HepG2 (cell line): ENCODE results near the gene ZNF22. TPM values are rescaled to one million over a fixed set of nuclear protein-coding genes. Genes with fewer than 3 reads are reported as not detected.

Experiments
- AGO2 ChIP-seq: fragments of 200-400 bp; formaldehyde crosslinking; optimal IDR thresholded peaks from 2 replicates; pipeline ENCODE3; 2017; ENCODE audit warnings: mild to moderate bottlenecking, low read depth, low read length, moderate library complexity
- CBX5 ChIP-seq: sonication (generic); formaldehyde crosslinking; IDR thresholded peaks from 2 replicates; pipeline ENCODE4 v1.4.0; 2020; ENCODE audit warnings: missing genetic modification reagents, borderline replicate concordance
- CENPBD1 ChIP-seq: sonication (generic); formaldehyde crosslinking; IDR thresholded peaks from 2 replicates; pipeline ENCODE4 v1.8.0; 2022; ENCODE audit warnings: missing genetic modification reagents, low read depth, mild to moderate bottlenecking, borderline replicate concordance
- CREBL2 ChIP-seq: sonication (generic); formaldehyde crosslinking; IDR thresholded peaks from 2 replicates; pipeline ENCODE4 v1.8.1; 2023; ENCODE audit warnings: missing genetic modification reagents, mild to moderate bottlenecking, borderline replicate concordance
- FOXA3 ChIP-seq: IDR thresholded peaks from 2 replicates; pipeline ENCODE4 v1.6.1; 2016; ENCODE audit warnings: missing genetic modification reagents, missing compliant biosample characterization
- GRHL1 ChIP-seq: sonication (generic); formaldehyde crosslinking; conservative IDR thresholded peaks from 2 replicates; pipeline ENCODE4 v1.8.0; 2022; ENCODE audit warnings: missing genetic modification reagents
- HMGA1 ChIP-seq: sonication (generic); formaldehyde crosslinking; conservative IDR thresholded peaks from 2 replicates; pipeline ENCODE4 v1.4.0; 2020; ENCODE audit warnings: missing genetic modification reagents
- MEIS2 ChIP-seq: sonication (generic); formaldehyde crosslinking; IDR thresholded peaks from 2 replicates; pipeline ENCODE4 v1.9.0; 2021; ENCODE audit warnings: mild to moderate bottlenecking, missing genetic modification reagents
- NR1H2 ChIP-seq: sonication (generic); formaldehyde crosslinking; IDR thresholded peaks from 2 replicates; pipeline ENCODE4 v1.8.1; 2022; ENCODE audit warnings: low read depth, missing genetic modification reagents, borderline replicate concordance
- PAF1 ChIP-seq: IDR thresholded peaks from 2 replicates; pipeline ENCODE4 v1.6.1; 2016; ENCODE audit warnings: missing genetic modification reagents, missing compliant biosample characterization
- RBAK ChIP-seq: sonication (generic); formaldehyde crosslinking; IDR thresholded peaks from 2 replicates; pipeline ENCODE4 v1.5.1; 2020; ENCODE audit warnings: mild to moderate bottlenecking, missing genetic modification reagents
- SMAD1 ChIP-seq: sonication (generic); formaldehyde crosslinking; IDR thresholded peaks from 2 replicates; pipeline ENCODE4 v1.4.0; 2020; ENCODE audit warnings: missing genetic modification reagents, low read depth, mild to moderate bottlenecking, borderline replicate concordance
- SYNCRIP ChIP-seq: fragments of 200-400 bp; formaldehyde crosslinking; IDR thresholded peaks from 2 replicates; pipeline ENCODE4 v1.6.1; 2018; ENCODE audit warnings: mild to moderate bottlenecking, low read depth, low read length; ENCODE audit not compliant: insufficient read depth
- TGIF2 ChIP-seq: IDR thresholded peaks from 2 replicates; pipeline ENCODE4 v1.6.1; 2016; ENCODE audit warnings: control low read depth, missing compliant biosample characterization
- TOE1 ChIP-seq: sonication (generic); formaldehyde crosslinking; IDR thresholded peaks from 2 replicates; pipeline ENCODE4 v1.4.0; 2020; ENCODE audit warnings: mild to moderate bottlenecking, missing genetic modification reagents
- TRAFD1 ChIP-seq: sonication (generic); formaldehyde crosslinking; IDR thresholded peaks from 2 replicates; pipeline ENCODE4 v1.5.1; 2020; ENCODE audit warnings: missing genetic modification reagents, mild to moderate bottlenecking, borderline replicate concordance
- YY1 ChIP-seq: IDR thresholded peaks from 2 replicates; pipeline ENCODE4 v1.6.1; 2011; ENCODE audit warnings: low read length, low read depth, moderate library complexity, mild to moderate bottlenecking; ENCODE audit not compliant: insufficient read depth, insufficient replicate concordance
- ZNF687 ChIP-seq: sonication (generic); formaldehyde crosslinking; IDR thresholded peaks from 2 replicates; pipeline ENCODE4 v1.5.1; 2020; ENCODE audit warnings: mild to moderate bottlenecking, missing genetic modification reagents, moderate library complexity
- ZNF703 ChIP-seq: sonication (generic); formaldehyde crosslinking; IDR thresholded peaks from 2 replicates; pipeline ENCODE4 v1.5.1; 2020; ENCODE audit warnings: missing genetic modification reagents, mild to moderate bottlenecking, moderate library complexity, borderline replicate concordance
- ZNF777 ChIP-seq: sonication (generic); formaldehyde crosslinking; IDR thresholded peaks from 2 replicates; pipeline ENCODE4 v1.4.0; 2020; ENCODE audit warnings: missing genetic modification reagents
- polyA plus RNA-seq, 8 experiments: library from polyadenylated mRNA; depleted of rRNA in 3 of 8; stranded (reverse) in 7 of 8; unstranded in 1 of 8; fragments of >200 nt; fragmentation: Illumina TruSeq in 4 of 8; extraction: Trizol in 4 of 8; gene quantifications; 2 replicates each; pipeline versions ENCODE4 v1.2.1 to v1.2.3, GENCODE V29; 2011 to 2016; ENCODE audit warnings: low read depth in 4 of 8, missing spikeins in 1 of 8, mixed read lengths in 1 of 8; ENCODE audit not compliant: insufficient read depth in 1 of 8
- total RNA-seq, 5 experiments: library from RNA; depleted of rRNA; stranded (reverse); fragments of >200 nt; fragmentation: Illumina TruSeq; extraction: Trizol; gene quantifications; 2 replicates each; pipeline ENCODE4 v1.2.3, GENCODE V29; 2016; ENCODE audit warnings: low read depth in 1 of 5

ZNF22 gene
- total and polyA plus RNA-seq, 2 of the 13 experiments (the other 11 are each of a cell fraction or from before 2014, with no cell fraction given), result 0.40 to 1.3 TPM

GRCh38 chr10:44977287-44978212 lies 23.2 kb upstream of the ZNF22 start (continued):
- TF ChIP-seq MEIS2 (CRISPR knock-in tag) (no peak), ZNF777 (CRISPR knock-in tag) (no peak), TRAFD1 (CRISPR knock-in tag) (no peak), SMAD1 (no peak), AGO2 (peak; percentile 100), CREBL2 (CRISPR knock-in tag) (no peak; the same call in 1 of the 2 replicates), NR1H2 (CRISPR knock-in tag) (peak; percentile 34; the same call in 1 of the 2 replicates), ZNF687 (CRISPR knock-in tag) (peak; percentile 72; the same call in 1 of the 2 replicates), FOXA3 (CRISPR knock-in tag) (0 out of 2 replicates have a peak, but pooled peaks have one; percentile 9), GRHL1 (CRISPR knock-in tag) (no peak), HMGA1 (CRISPR knock-in tag) (no peak), SYNCRIP (no peak), PAF1 (peak; percentile 99), CENPBD1 (CRISPR knock-in tag) (no peak), YY1 (peak; percentile 2), ZNF703 (no peak), RBAK (CRISPR knock-in tag) (no peak), TGIF2 (CRISPR knock-in tag) (no peak), TOE1 (no peak), CBX5 (CRISPR knock-in tag) (no peak; the same call in 1 of the 2 replicates)
